ENCODE measurements around the gene TMEM185B. TPM values are rescaled to one million over a fixed set of nuclear protein-coding genes. Genes with fewer than 3 reads are reported as not detected.

TMEM185B gene
- total RNA-seq, 1 donor from 2014 or later, result 26.6 TPM

DNA sequence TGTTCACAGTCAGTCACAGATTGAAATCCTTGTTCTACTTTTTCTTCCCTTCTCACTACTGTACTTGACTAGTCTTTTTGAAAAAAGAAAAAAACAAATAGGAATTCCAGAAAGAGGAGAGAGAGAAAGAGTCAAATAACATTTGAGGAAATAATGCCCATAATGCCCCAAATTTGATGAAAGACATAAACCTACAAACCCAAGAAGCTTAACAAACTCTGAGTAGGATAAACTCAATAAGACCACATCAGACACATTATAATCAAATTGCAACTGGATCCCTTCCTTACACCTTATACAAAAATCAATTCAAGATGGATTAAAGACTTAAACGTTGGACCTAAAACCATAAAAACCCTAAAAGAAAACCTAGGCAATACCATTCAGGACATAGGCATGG lies 30.9 kb downstream of the TMEM185B start:
- no peak overlapping the region for H3K4me3 ChIP-seq
- intact Hi-C loops (cut with DNase I), result no loop called here
- no peaks in the 10 kb centered on the region for H3K4me1 ChIP-seq
- DNase-seq (no peak), ATAC-seq (no peak)
- H3K27me3 ChIP-seq, result no peaks in the 10 kb centered on the region
- TF ChIP-seq, protein P1, sequence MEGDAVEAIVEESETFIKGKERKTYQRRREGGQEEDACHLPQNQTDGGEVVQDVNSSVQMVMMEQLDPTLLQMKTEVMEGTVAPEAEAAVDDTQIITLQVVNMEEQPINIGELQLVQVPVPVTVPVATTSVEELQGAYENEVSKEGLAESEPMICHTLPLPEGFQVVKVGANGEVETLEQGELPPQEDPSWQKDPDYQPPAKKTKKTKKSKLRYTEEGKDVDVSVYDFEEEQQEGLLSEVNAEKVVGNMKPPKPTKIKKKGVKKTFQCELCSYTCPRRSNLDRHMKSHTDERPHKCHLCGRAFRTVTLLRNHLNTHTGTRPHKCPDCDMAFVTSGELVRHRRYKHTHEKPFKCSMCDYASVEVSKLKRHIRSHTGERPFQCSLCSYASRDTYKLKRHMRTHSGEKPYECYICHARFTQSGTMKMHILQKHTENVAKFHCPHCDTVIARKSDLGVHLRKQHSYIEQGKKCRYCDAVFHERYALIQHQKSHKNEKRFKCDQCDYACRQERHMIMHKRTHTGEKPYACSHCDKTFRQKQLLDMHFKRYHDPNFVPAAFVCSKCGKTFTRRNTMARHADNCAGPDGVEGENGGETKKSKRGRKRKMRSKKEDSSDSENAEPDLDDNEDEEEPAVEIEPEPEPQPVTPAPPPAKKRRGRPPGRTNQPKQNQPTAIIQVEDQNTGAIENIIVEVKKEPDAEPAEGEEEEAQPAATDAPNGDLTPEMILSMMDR (IDR thresholded peaks at IDR 0.05), result no peak
- no peak overlapping the region for H3K27ac ChIP-seq
- H3K9me3 ChIP-seq, result peaks cover 6% of the 10 kb centered on the region
- H3K36me3 ChIP-seq, result no peaks in the 10 kb centered on the region

DNA sequence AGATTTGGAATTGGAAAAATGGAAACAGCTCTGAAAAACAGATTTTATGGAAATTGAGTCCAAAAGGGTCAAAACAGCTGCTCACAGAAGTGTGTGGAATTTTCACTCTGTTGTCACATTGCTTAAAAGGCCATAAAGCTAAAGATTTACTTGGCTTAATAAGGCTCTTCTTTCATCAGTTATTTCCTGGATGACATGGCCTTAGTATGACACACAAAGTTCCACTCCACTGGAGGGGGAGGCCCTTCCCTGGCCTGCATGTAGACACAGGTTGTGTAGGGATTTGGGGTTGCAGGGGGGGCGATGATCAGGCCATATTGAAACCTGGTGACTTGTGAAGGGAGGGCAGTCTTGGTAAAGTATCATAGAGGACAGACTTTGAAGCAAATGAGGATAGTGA lies 34.0 kb downstream of the TMEM185B start:
- DNase-seq, result no peak
- H3K27me3 ChIP-seq, result no peaks in the 10 kb centered on the region
- no peaks in the 10 kb centered on the region for H3K4me1 ChIP-seq
- no peak overlapping the region for H3K4me3 ChIP-seq
- TF ChIP-seq, protein P1 (IDR thresholded peaks at IDR 0.05), result no peak
- no peak overlapping the region for H3K27ac ChIP-seq
- intact Hi-C loops (cut with DNase I), result no loop called here
- ATAC-seq, result no peak
- H3K9me3 ChIP-seq, result peaks cover 6% of the 10 kb centered on the region
- no peaks in the 10 kb centered on the region for H3K36me3 ChIP-seq

DNA sequence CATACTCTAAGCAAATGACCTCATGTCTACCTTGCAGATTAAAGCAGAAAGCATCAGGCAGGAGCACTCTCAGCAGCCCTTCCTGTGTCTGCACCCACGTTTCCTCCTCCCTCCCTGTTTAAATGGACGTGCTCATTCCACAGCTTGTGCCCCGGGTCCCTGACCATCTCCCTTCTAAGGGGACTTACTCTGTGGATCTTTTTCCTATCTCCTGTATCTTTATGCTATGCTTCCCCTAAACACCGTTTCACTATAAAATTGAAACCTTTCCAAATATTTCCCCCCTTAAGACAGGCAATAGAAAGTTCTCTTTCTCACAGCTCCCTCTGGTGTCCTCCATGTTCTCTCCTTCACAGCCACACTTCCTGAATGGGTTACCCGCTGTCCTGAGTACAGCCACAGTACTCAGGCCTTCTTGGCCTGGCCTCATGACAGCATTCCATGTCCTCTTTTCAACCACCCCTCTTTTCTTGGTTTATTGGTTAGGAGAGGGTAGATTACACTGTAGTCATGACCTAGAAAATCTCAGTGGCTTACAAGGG lies 41.1 kb downstream of the TMEM185B start:
- H3K4me1 ChIP-seq, result no peaks in the 10 kb centered on the region
- no peaks in the 10 kb centered on the region for H3K9me3 ChIP-seq
- H3K27ac ChIP-seq, result no peak overlapping the region
- DNase-seq, result no peak
- H3K4me3 ChIP-seq, result no peak overlapping the region
- no peaks in the 10 kb centered on the region for H3K27me3 ChIP-seq
- TF ChIP-seq, protein P1 (IDR thresholded peaks at IDR 0.05), result no peak
- intact Hi-C loops (cut with DNase I), result no loop called here
- peaks cover 9% of the 10 kb centered on the region for H3K36me3 ChIP-seq
- ATAC-seq, result peak; percentile 12

DNA sequence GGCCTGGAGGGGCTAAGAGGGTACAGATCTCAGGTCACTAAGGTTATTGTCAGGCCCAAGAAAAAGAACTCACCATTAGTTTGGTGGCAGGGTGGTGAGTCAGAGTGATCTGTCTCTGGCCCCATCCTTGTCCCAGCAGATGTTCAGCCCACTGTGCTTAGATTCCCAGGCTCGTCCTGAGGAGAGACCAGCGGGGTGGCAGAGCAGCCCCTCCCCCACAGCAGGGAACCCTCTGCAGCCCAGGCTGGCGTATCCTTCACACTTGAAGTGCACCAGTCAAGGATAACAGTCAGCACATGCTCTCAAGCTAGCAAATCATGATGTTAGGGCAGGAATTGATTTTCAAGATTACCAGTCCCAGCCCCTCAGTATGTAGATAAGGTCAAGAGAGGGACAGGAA lies 43.1 kb downstream of the TMEM185B start:
- no peak overlapping the region for H3K27ac ChIP-seq
- H3K4me3 ChIP-seq, result no peak overlapping the region
- H3K9me3 ChIP-seq, result no peaks in the 10 kb centered on the region
- peaks cover 4% of the 10 kb centered on the region for H3K4me1 ChIP-seq
- DNase-seq, result no peak
- no peaks in the 10 kb centered on the region for H3K27me3 ChIP-seq
- TF ChIP-seq, protein P1 (IDR thresholded peaks at IDR 0.05), result no peak
- peaks cover 9% of the 10 kb centered on the region for H3K36me3 ChIP-seq
- intact Hi-C loops (cut with DNase I), result no loop called here
- ATAC-seq, result no peak

DNA sequence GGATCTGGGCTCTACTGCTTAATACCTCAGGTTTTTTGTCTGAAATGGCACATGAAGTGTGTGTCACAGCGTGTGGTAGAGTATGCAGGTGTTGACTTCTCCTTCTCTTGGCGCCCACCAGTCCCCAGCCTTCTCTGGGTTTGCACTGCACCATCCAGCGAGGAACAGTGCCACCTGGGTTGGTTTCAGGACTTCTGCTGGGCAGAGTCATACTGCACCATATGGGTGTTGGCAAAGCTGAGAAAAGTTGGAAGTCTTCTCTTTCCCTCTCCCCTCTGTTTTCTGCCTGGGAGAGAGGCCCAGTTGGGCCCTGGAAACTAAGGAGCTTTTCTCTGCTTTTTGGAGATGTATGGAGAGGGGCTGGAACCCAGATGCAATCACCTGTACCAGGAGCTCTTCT lies 43.8 kb downstream of the TMEM185B start:
- H3K27ac ChIP-seq, result no peak overlapping the region
- peaks cover 9% of the 10 kb centered on the region for H3K4me1 ChIP-seq
- no peak overlapping the region for H3K4me3 ChIP-seq
- intact Hi-C loops (cut with DNase I), result no loop called here
- ATAC-seq, result no peak
- no peak for DNase-seq
- H3K36me3 ChIP-seq, result peaks cover 9% of the 10 kb centered on the region
- no peaks in the 10 kb centered on the region for H3K27me3 ChIP-seq
- TF ChIP-seq, protein P1 (IDR thresholded peaks at IDR 0.05), result no peak
- no peaks in the 10 kb centered on the region for H3K9me3 ChIP-seq

DNA sequence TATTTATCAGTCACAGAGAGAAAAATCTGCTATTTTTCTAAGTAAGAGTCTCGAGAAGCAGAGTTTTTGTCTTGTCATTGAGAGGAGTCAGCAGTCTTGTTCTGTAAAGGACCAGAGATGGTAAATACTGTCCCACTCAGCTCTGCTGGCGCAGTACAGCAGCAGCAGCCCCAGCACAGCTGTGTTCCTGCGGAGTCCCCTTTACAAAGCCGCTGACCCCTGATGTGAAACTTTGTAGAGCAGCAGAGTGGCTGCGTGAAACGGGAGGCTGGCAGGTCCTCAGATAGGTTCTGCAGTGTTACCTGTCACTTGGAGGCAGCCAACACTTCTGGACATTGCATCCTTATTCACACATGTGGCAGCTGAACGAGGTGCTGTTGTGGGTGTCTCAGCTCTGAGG lies 45.2 kb downstream of the TMEM185B start:
- ATAC-seq (no peak), DNase-seq (no peak)
- TF ChIP-seq, protein P1 (IDR thresholded peaks at IDR 0.05), result no peak
- Histone ChIP-seq H3K27ac (peak overlapping the region; percentile 73), H3K27me3 (no peaks in the 10 kb centered on the region), H3K4me3 (no peak overlapping the region), H3K9me3 (no peaks in the 10 kb centered on the region), H3K36me3 (peaks cover 9% of the 10 kb centered on the region), H3K4me1 (peaks cover 9% of the 10 kb centered on the region)
- intact Hi-C loops (cut with DNase I), result no loop called here
